ENCODE measurements around the gene MAP4K5. TPM values are rescaled to one million over a fixed set of nuclear protein-coding genes. Genes with fewer than 3 reads are reported as not detected.

The MAP4K5 gene
- total RNA-seq, 1 experiment from 2014 or later = 48.4 TPM

DNA sequence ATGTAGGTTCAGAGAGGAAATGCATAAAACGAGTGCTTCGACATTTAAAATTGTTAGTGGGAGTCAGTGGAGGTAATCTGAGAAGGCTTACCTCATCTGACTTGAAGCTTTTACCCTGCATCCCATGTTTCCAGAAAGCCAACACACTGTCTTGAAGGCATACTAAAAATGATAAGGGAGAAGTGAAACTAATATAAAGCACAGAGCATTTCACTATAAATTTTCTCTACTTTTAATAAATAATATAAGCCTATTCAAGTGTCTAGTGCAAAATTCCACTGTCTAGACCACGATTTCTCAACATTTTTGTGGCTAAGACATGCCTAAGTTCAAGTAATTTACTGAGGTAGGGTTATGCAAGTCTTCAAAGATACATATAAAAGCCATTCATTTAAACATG, 106.6 kb downstream of the MAP4K5 start:
- DNase-seq = no peak
- Histone ChIP-seq H3K4me1 (no peaks in the 10 kb centered on the region), H3K36me3 (ENCODE audit: control insufficient read depth, insufficient read depth, low read length) (peaks cover 2% of the 10 kb centered on the region; the same call in 1 of the 2 replicates), H3K4me3 (ENCODE audit: low read depth, low read length) (no peak overlapping the region), H3K9me3 (peaks cover 3% of the 10 kb centered on the region; the same call in 1 of the 2 replicates), H3K27me3 (replicated peaks; ENCODE audit: control insufficient read depth, insufficient read depth, low read length) (no peaks in the 10 kb centered on the region)
- intact Hi-C loops (cut with micrococcal nuclease; ENCODE audit: unreplicated experiment) = no loop called here
- ChIA-PET CTCF (no interaction called here), POLR2A (no interaction called here)
- Mint-ChIP-seq H3K9me3 (ENCODE audit: unreplicated experiment) (no peaks in the 10 kb centered on the region), H3K4me3 (ENCODE audit: unreplicated experiment) (no peak overlapping the region), H3K36me3 (ENCODE audit: insufficient read depth, unreplicated experiment) (peaks cover 15% of the 10 kb centered on the region), H3K4me1 (ENCODE audit: low read depth, unreplicated experiment) (no peaks in the 10 kb centered on the region), H3K27ac (ENCODE audit: unreplicated experiment) (no peak overlapping the region), H3K27me3 (ENCODE audit: insufficient read depth, unreplicated experiment) (no peaks in the 10 kb centered on the region)
- TF ChIP-seq, protein P1, sequence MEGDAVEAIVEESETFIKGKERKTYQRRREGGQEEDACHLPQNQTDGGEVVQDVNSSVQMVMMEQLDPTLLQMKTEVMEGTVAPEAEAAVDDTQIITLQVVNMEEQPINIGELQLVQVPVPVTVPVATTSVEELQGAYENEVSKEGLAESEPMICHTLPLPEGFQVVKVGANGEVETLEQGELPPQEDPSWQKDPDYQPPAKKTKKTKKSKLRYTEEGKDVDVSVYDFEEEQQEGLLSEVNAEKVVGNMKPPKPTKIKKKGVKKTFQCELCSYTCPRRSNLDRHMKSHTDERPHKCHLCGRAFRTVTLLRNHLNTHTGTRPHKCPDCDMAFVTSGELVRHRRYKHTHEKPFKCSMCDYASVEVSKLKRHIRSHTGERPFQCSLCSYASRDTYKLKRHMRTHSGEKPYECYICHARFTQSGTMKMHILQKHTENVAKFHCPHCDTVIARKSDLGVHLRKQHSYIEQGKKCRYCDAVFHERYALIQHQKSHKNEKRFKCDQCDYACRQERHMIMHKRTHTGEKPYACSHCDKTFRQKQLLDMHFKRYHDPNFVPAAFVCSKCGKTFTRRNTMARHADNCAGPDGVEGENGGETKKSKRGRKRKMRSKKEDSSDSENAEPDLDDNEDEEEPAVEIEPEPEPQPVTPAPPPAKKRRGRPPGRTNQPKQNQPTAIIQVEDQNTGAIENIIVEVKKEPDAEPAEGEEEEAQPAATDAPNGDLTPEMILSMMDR (IDR thresholded peaks at IDR 0.05; ENCODE audit: insufficient read depth in 1 of 2, low read depth in 1 of 2, low read length in 1 of 2, severe bottlenecking in 1 of 2, unreplicated experiment in 1 of 2) = no peak
- BruUV-seq (replicated peaks) = no TSS peak

- H3K27me3 ChIP-seq (replicated peaks; ENCODE audit: control insufficient read depth, insufficient read depth, low read length) = no peaks in the 10 kb centered on the region
- no TSS peak for BruUV-seq (replicated peaks)
- POLR2A ChIA-PET = no interaction called here
- H3K4me3 ChIP-seq (ENCODE audit: low read depth, low read length) = no peak overlapping the region
- H3K27me3 Mint-ChIP-seq (ENCODE audit: insufficient read depth, unreplicated experiment) = no peaks in the 10 kb centered on the region
- TF ChIP-seq, protein P1 (IDR thresholded peaks at IDR 0.05; ENCODE audit: insufficient read depth in 1 of 2, low read depth in 1 of 2, low read length in 1 of 2, severe bottlenecking in 1 of 2, unreplicated experiment in 1 of 2) = no peak
- H3K9me3 ChIP-seq = peaks cover 3% of the 10 kb centered on the region; the same call in 1 of the 2 replicates
- H3K4me1 Mint-ChIP-seq (ENCODE audit: low read depth, unreplicated experiment) = no peaks in the 10 kb centered on the region
- no peak overlapping the region for H3K27ac Mint-ChIP-seq (ENCODE audit: unreplicated experiment)
- intact Hi-C loops (cut with micrococcal nuclease; ENCODE audit: unreplicated experiment) = no loop called here
- H3K9me3 Mint-ChIP-seq (ENCODE audit: unreplicated experiment) = no peaks in the 10 kb centered on the region
- H3K4me3 Mint-ChIP-seq (ENCODE audit: unreplicated experiment) = no peak overlapping the region
- no peaks in the 10 kb centered on the region for H3K4me1 ChIP-seq
- H3K36me3 Mint-ChIP-seq (ENCODE audit: insufficient read depth, unreplicated experiment) = peaks cover 21% of the 10 kb centered on the region
- DNase-seq = no peak
- peaks cover 2% of the 10 kb centered on the region; the same call in 1 of the 2 replicates for H3K36me3 ChIP-seq (ENCODE audit: control insufficient read depth, insufficient read depth, low read length)
- CTCF ChIA-PET = no interaction called here
Observed at GRCh38 chr14:50425105-50425504, 107.3 kb downstream of the MAP4K5 start.

DNA sequence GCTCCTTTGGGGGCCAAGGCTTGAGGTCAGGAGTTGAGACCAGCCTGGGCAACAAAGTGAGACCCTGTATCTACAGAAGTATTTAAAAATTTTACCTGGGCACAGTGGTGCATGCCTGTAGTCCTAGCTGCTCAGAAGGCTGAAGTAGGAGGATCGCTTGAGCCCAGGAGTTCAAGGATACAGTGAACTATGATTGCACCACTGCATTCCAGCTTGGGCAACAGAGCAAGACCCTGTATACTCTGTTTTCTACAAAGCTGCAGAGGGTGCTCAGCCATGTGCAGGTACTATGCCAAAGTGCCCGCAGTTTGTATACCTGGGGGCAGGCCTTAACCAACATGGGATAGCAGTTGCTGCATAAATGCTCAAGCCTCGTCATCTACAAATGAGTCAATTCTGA, 108.8 kb downstream of the MAP4K5 start:
- no TSS peak for BruUV-seq (replicated peaks)
- Mint-ChIP-seq H3K4me3 (ENCODE audit: unreplicated experiment) (no peak overlapping the region), H3K4me1 (ENCODE audit: low read depth, unreplicated experiment) (no peaks in the 10 kb centered on the region), H3K27me3 (ENCODE audit: insufficient read depth, unreplicated experiment) (no peaks in the 10 kb centered on the region), H3K27ac (ENCODE audit: unreplicated experiment) (no peak overlapping the region), H3K36me3 (ENCODE audit: insufficient read depth, unreplicated experiment) (peaks cover 28% of the 10 kb centered on the region), H3K9me3 (ENCODE audit: unreplicated experiment) (no peaks in the 10 kb centered on the region)
- Histone ChIP-seq H3K4me3 (ENCODE audit: low read depth, low read length) (no peak overlapping the region), H3K27me3 (replicated peaks; ENCODE audit: control insufficient read depth, insufficient read depth, low read length) (no peaks in the 10 kb centered on the region), H3K4me1 (no peaks in the 10 kb centered on the region), H3K36me3 (ENCODE audit: control insufficient read depth, insufficient read depth, low read length) (peaks cover 2% of the 10 kb centered on the region; the same call in 1 of the 2 replicates), H3K9me3 (peaks cover 3% of the 10 kb centered on the region; the same call in 1 of the 2 replicates)
- POLR2A ChIA-PET = no interaction called here
- no peak for DNase-seq
- CTCF ChIA-PET = no interaction called here
- TF ChIP-seq, protein P1 (IDR thresholded peaks at IDR 0.05; ENCODE audit: insufficient read depth in 1 of 2, low read depth in 1 of 2, low read length in 1 of 2, severe bottlenecking in 1 of 2, unreplicated experiment in 1 of 2) = no peak
- intact Hi-C loops (cut with micrococcal nuclease; ENCODE audit: unreplicated experiment) = no loop called here

All from Caco-2 (cell line).